A549 (cell line): ENCODE data around the gene ACAT2. TPM values are rescaled to one million over a fixed set of nuclear protein-coding genes. Genes with fewer than 3 reads are reported as not detected.
"Not testable (repeated sequence)": the region's sequence is repeated elsewhere in the genome, so short reads cannot be mapped to it uniquely, and the experiment has no call there.

Experiments used
- ATAC-seq, 2 experiments: fragments of 200-7000 bp in 1 of 2; fragments of >200 bp in 1 of 2; cut with Nextera tagmentation in 1 of 2; cut with Tn5 transposase in 1 of 2; 3 replicates each; pipeline versions ENCODE4 v1.8.0 to v1.9.1; 2018 to 2020; ENCODE audit warnings: mild to moderate bottlenecking in 1 of 2, moderate library complexity in 1 of 2
- CTCF ChIA-PET: fragments of 300-600 bp; sonication (Branson Sonifier 250); formaldehyde crosslinking; extraction: SDS; loops from one replicate; lab custom pipeline; 2021; ENCODE audit warnings: antibody characterized with exemption, inconsistent platforms; lab: Yijun Ruan, JAX
- POLR2A ChIA-PET: fragments of 350-600 bp; formaldehyde crosslinking; extraction: SDS; loops from one replicate; lab custom pipeline; 2021; ENCODE audit warnings: antibody characterized with exemption, inconsistent platforms; lab: Yijun Ruan, JAX
- DNase-seq, 2 experiments: peaks; one replicate each; pipeline versions ENCODE4 v3.0.0 to v3.0.0-alpha.2; 2011 to 2016; ENCODE audit warnings: low read depth in 1 of 2, low spot score in 1 of 2
- FAIRE-seq: peaks from 2 replicates; lab custom pipeline; 2011; peaks lifted over from hg19 to GRCh38; lab: Jason Lieb, UNC
- H3K27ac ChIP-seq, 2 experiments: fragments of >200 bp; sonication (Bioruptor Twin); formaldehyde crosslinking; 3 replicates each; pipeline ENCODE4 v1.5.1; 2016 to 2017
- H3K4me1 ChIP-seq: fragments of >200 bp; sonication (Bioruptor Twin); formaldehyde crosslinking; 3 replicates; pipeline ENCODE4 v1.6.1; 2016
- H3K4me2 ChIP-seq: fragments of >200 bp; sonication (Bioruptor Twin); formaldehyde crosslinking; 3 replicates; pipeline ENCODE4 v1.6.1; 2016
- H3K4me3 ChIP-seq: fragments of >200 bp; sonication (Bioruptor Twin); formaldehyde crosslinking; 3 replicates; pipeline ENCODE4 v1.5.1; 2016
- H3K9me3 ChIP-seq: fragments of >200 bp; sonication (Bioruptor Twin); formaldehyde crosslinking; 3 replicates; pipeline ENCODE4 v1.6.1; 2016
- BHLHE40 ChIP-seq: IDR thresholded peaks from 2 replicates; pipeline ENCODE4 v1.6.1; 2012; ENCODE audit warnings: low read depth, low read length, inconsistent platforms
- CBX2 ChIP-seq: fragments of 200-600 bp; sonication (generic); IDR thresholded peaks from 2 replicates; pipeline ENCODE4 v1.6.1; 2016; ENCODE audit warnings: low read depth, mild to moderate bottlenecking, borderline replicate concordance
- CHD2 ChIP-seq: fragments of 150-350 bp; IDR thresholded peaks from 2 replicates; pipeline ENCODE4 v1.6.1; 2014; ENCODE audit warnings: low read length; ENCODE audit not compliant: partially characterized antibody
- EHMT2 ChIP-seq: fragments of 200-600 bp; sonication (generic); IDR thresholded peaks from 2 replicates; pipeline ENCODE4 v1.6.1; 2016; ENCODE audit warnings: antibody characterized with exemption, low read depth, mild to moderate bottlenecking, moderate library complexity
- ESRRA ChIP-seq: fragments of 150-350 bp; IDR thresholded peaks from 2 replicates; pipeline ENCODE4 v1.6.1; 2014; ENCODE audit warnings: mild to moderate bottlenecking, low read length, borderline replicate concordance
- FOSB ChIP-seq: fragments of 250-450 bp; sonication (Bioruptor Pico); IDR thresholded peaks from 2 replicates; pipeline ENCODE4 v1.5.0; 2020; ENCODE audit warnings: mild to moderate bottlenecking, moderate library complexity
- FOSL2 ChIP-seq, 2 experiments: fragments of 450-650 bp in 1 of 2; fragments of >200 bp in 1 of 2; sonication (Bioruptor Twin) in 1 of 2; formaldehyde crosslinking; IDR thresholded peaks; 2 replicates each; pipeline versions ENCODE4 v1.5.0 to v1.6.1; 2016 to 2020; ENCODE audit warnings: mild to moderate bottlenecking in 1 of 2, moderate library complexity in 1 of 2
- FOXS1 ChIP-seq: fragments of 250-450 bp; sonication (Bioruptor Pico); IDR thresholded peaks from 2 replicates; pipeline ENCODE4 v1.5.0; 2020; ENCODE audit warnings: mild to moderate bottlenecking, moderate library complexity
- GATA3 ChIP-seq: IDR thresholded peaks from 2 replicates; pipeline ENCODE4 v1.6.1; 2012; ENCODE audit warnings: borderline replicate concordance
- HEYL ChIP-seq: fragments of 250-450 bp; sonication (Bioruptor Pico); IDR thresholded peaks from 2 replicates; pipeline ENCODE4 v1.8.0; 2021; ENCODE audit warnings: mild to moderate bottlenecking, moderate library complexity
- JUN ChIP-seq, 2 experiments: fragments of >200 bp; sonication (Bioruptor Twin); formaldehyde crosslinking; IDR thresholded peaks; 2 replicates in 1 of 2; 3 replicates in 1 of 2; pipeline ENCODE4 v1.6.1; 2016 to 2017
- JUNB ChIP-seq: fragments of >200 bp; sonication (Bioruptor Twin); formaldehyde crosslinking; IDR thresholded peaks from 2 replicates; pipeline ENCODE4 v1.6.1; 2016
- KDM1A ChIP-seq: fragments of 200-600 bp; sonication (generic); IDR thresholded peaks from 2 replicates; pipeline ENCODE4 v1.6.1; 2016; ENCODE audit warnings: low read depth, mild to moderate bottlenecking
- KDM5A ChIP-seq: fragments of 200-600 bp; sonication (generic); IDR thresholded peaks from 2 replicates; pipeline ENCODE4 v1.6.1; 2016; ENCODE audit warnings: antibody characterized with exemption, mild to moderate bottlenecking
- MAZ ChIP-seq: fragments of 150-350 bp; IDR thresholded peaks from 2 replicates; pipeline ENCODE4 v1.6.1; 2014; ENCODE audit warnings: antibody characterized with exemption, low read depth, low read length, borderline replicate concordance
- NPAS2 ChIP-seq: fragments of 250-450 bp; sonication (Bioruptor Pico); IDR thresholded peaks from 2 replicates; pipeline ENCODE4 v1.8.0; 2022; ENCODE audit warnings: mild to moderate bottlenecking, moderate library complexity, borderline replicate concordance
- PHF8 ChIP-seq: fragments of 200-600 bp; sonication (generic); IDR thresholded peaks from 2 replicates; pipeline ENCODE4 v1.6.1; 2016; ENCODE audit warnings: low read depth, mild to moderate bottlenecking, antibody characterized with exemption, moderate library complexity, borderline replicate concordance
- RAD21 ChIP-seq, 2 experiments: fragments of >200 bp in 1 of 2; sonication (Bioruptor Twin) in 1 of 2; formaldehyde crosslinking in 1 of 2; IDR thresholded peaks in 1 of 2; conservative IDR thresholded peaks in 1 of 2; 2 replicates in 1 of 2; 3 replicates in 1 of 2; pipeline ENCODE4 v1.6.1; 2012 to 2018; ENCODE audit warnings: inconsistent platforms in 1 of 2
- RCOR1 ChIP-seq: fragments of 150-350 bp; IDR thresholded peaks from 2 replicates; pipeline ENCODE4 v1.6.1; 2014; ENCODE audit warnings: antibody characterized with exemption, low read length, low read depth
- SMC3 ChIP-seq: fragments of >200 bp; sonication (Bioruptor Twin); formaldehyde crosslinking; IDR thresholded peaks from 3 replicates; pipeline ENCODE4 v1.6.1; 2018; ENCODE audit warnings: inconsistent platforms
- TFCP2L1 ChIP-seq: fragments of 250-450 bp; sonication (Bioruptor Pico); IDR thresholded peaks from 2 replicates; pipeline ENCODE4 v1.5.0; 2021; ENCODE audit warnings: mild to moderate bottlenecking
- TP53 ChIP-seq: fragments of 250-450 bp; sonication (Bioruptor Pico); IDR thresholded peaks from 2 replicates; pipeline ENCODE4 v1.5.0; 2021; ENCODE audit warnings: mild to moderate bottlenecking, moderate library complexity
- WGBS: methylation state at CpG from one replicate; pipeline ENCODE4 v1.1.6; 2017; ENCODE audit errors: missing lambda C conversion rate; 5-methylcytosine and 5-hydroxymethylcytosine counted together
- polyA plus RNA-seq, 4 experiments: library from polyadenylated mRNA; depleted of rRNA in 3 of 4; stranded (reverse); fragments of >200 nt; fragmentation: RNase III in 1 of 4; extraction: RNeasy Plus Mini Kit Qiagen cat#74134 plus additional on column Dnase treatment in 1 of 4; gene quantifications; 2 replicates in 3 of 4; 3 replicates in 1 of 4; pipeline ENCODE4 v1.2.3, GENCODE V29; 2011 to 2017
- TF ChIP-seq, protein P1 (sequence below): fragments of >200 bp; sonication (Bioruptor Twin); formaldehyde crosslinking; IDR thresholded peaks from 3 replicates; pipeline ENCODE4 v1.5.1; 2016
- TF ChIP-seq, protein P2 (sequence below): fragments of >200 bp; sonication (Bioruptor Twin); formaldehyde crosslinking; IDR thresholded peaks from 2 replicates; pipeline ENCODE4 v1.6.1; 2016
- TF ChIP-seq, protein P3 (sequence below): IDR thresholded peaks from 2 replicates; pipeline ENCODE4 v1.6.1; 2012; ENCODE audit warnings: low read depth, borderline replicate concordance

ACAT2 gene
- polyA plus RNA-seq, 2 of the 4 experiments (the other 2 are of a cell fraction): 44.7 to 45.5 TPM

DNA sequence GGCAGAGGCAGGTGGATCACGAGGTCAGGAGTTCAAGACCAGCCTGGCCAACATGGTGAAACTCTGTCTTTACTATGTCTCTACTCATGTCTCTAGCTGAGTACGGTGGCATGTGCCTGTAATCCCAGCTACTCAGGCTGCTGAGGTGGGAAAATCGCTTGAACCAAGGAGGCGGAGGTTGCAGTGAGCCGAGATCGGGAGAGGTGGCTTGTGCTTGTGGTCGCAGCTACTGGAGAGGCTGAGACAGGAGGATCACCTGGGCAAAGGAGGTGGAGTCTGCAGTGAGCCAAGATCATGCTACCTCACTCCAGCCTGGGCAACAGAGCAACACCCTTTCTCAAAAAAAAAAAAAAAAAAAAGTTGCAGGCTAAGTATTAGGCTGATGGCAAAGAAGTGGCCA is 42.6 kb upstream of the ACAT2 start:
- no peak for ATAC-seq
- Histone ChIP-seq H3K27ac (no peak overlapping the region), H3K4me3 (no peak overlapping the region), H3K4me2 (no peak overlapping the region), H3K9me3 (no peaks in the 10 kb centered on the region), H3K4me1 (peaks cover 22% of the 10 kb centered on the region)
- no peak for FAIRE-seq
- POLR2A ChIA-PET: no interaction called here
- 94% methylated on average over 6 of the region's 7 CpGs for WGBS
- CTCF ChIA-PET: interaction anchor here (0.6 to 1.4 kb wide), 3 partner anchors 16 to 24 kb away, joined by 3 to 4 read pairs (median 3); no protein-coding TSS in a partner anchor
- DNase-seq: no peak
- TF ChIP-seq FOSB (CRISPR knock-in tag) (no peak), HEYL (CRISPR knock-in tag) (no peak), BHLHE40 (no peak), CBX2 (no peak), NPAS2 (CRISPR knock-in tag) (no peak), RAD21 (conservative IDR thresholded peaks at IDR 0.05 in 1 of 2, IDR thresholded peaks at IDR 0.05 in 1 of 2) (no peak), JUN (IDR thresholded peaks at IDR 0.05) (no peak), JUNB (no peak), KDM5A (no peak), FOSL2 (IDR thresholded peaks at IDR 0.05) (no peak), FOSL2 (CRISPR knock-in tag; IDR thresholded peaks at IDR 0.05) (no peak), PHF8 (no peak), KDM1A (no peak), SMC3 (no peak), FOXS1 (CRISPR knock-in tag) (no peak), MAZ (no peak), TP53 (no peak)
- TF ChIP-seq, protein P1, sequence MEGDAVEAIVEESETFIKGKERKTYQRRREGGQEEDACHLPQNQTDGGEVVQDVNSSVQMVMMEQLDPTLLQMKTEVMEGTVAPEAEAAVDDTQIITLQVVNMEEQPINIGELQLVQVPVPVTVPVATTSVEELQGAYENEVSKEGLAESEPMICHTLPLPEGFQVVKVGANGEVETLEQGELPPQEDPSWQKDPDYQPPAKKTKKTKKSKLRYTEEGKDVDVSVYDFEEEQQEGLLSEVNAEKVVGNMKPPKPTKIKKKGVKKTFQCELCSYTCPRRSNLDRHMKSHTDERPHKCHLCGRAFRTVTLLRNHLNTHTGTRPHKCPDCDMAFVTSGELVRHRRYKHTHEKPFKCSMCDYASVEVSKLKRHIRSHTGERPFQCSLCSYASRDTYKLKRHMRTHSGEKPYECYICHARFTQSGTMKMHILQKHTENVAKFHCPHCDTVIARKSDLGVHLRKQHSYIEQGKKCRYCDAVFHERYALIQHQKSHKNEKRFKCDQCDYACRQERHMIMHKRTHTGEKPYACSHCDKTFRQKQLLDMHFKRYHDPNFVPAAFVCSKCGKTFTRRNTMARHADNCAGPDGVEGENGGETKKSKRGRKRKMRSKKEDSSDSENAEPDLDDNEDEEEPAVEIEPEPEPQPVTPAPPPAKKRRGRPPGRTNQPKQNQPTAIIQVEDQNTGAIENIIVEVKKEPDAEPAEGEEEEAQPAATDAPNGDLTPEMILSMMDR: no peak
- TF ChIP-seq, protein P2, sequence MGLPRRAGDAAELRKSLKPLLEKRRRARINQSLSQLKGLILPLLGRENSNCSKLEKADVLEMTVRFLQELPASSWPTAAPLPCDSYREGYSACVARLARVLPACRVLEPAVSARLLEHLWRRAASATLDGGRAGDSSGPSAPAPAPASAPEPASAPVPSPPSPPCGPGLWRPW: no peak
- TF ChIP-seq, protein P3, sequence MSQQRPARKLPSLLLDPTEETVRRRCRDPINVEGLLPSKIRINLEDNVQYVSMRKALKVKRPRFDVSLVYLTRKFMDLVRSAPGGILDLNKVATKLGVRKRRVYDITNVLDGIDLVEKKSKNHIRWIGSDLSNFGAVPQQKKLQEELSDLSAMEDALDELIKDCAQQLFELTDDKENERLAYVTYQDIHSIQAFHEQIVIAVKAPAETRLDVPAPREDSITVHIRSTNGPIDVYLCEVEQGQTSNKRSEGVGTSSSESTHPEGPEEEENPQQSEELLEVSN: no peak

DNA sequence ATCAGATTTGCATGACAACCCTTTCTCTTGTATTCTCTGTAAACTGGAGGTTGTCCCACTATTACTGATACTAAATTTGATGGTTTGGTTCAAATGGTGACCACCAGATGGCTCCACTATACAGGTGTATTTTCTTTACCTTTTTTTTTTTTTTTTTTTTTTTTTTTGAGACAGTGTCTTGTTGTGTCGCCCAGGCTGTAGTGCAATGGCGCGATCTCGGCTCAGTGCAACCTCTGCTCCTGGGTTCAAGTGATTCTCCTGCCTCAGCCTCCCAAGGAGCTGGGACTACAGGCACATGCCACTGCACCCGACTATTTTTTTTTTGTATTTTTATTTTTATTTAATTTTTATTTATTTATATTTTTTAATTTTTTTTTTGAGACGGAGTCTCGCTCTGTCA is 41.1 kb upstream of the ACAT2 start:
- TF ChIP-seq EHMT2 (no peak), CHD2 (no peak), GATA3 (no peak), TFCP2L1 (CRISPR knock-in tag) (no peak), RCOR1 (no peak), RAD21 (conservative IDR thresholded peaks at IDR 0.05 in 1 of 2, IDR thresholded peaks at IDR 0.05 in 1 of 2) (0 out of 5 replicates have a peak, but pooled peaks of 1 of the 2 experiments have one; percentile 6), ESRRA (no peak), JUNB (no peak)
- TF ChIP-seq, protein P1: peak; percentile 45; the same call in 2 of the 3 replicates
- DNase-seq: peak; percentile 46 to 53
- peak in 1 of 2 experiments; percentile 50; a peak in 3 of 6 replicates for ATAC-seq
- ChIA-PET CTCF (interaction anchor here (0.6 to 1.9 kb wide), 10 partner anchors 11 to 41 kb away, joined by 3 to 12 read pairs (median 4); partner anchors contain the start of gene ACAT2), POLR2A (interaction anchor here (0.7 kb wide), 1 partner anchor 665 kb away, joined by 9 read pairs; no protein-coding TSS in a partner anchor)
- 57% methylated on average over 7 of the region's 7 CpGs for WGBS
- no peak for FAIRE-seq
- no peak overlapping the region for H3K27ac ChIP-seq
- peaks cover 22% of the 10 kb centered on the region for H3K4me1 ChIP-seq
- no peaks in the 10 kb centered on the region for H3K9me3 ChIP-seq
- no peak overlapping the region for H3K4me3 ChIP-seq
- H3K4me2 ChIP-seq: no peak overlapping the region

DNA sequence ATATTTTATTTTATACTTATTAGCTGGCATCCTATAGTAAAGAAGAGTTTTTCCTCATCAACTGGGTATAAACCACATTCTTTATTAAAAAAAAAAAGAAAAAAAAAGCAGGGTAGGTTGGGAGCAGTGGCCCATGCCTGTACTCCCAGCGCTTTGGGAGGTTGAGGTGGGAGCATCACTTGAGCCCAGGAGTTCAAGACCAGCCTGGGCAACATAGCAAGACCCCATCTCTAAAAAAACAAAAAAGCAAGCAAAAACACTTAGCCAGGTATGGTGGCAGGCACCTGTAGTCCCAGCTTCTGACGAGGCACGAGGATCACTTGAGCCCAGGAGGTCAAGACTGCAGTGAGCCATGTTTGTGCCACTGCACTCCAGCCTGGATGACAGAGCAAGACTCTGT is 39.9 kb upstream of the ACAT2 start:
- H3K4me2 ChIP-seq, ATAC-seq, DNase-seq, H3K27ac ChIP-seq, FAIRE-seq, H3K9me3 ChIP-seq, H3K4me3 ChIP-seq: not testable (repeated sequence)
- ChIA-PET CTCF (interaction anchor here (1.3 kb wide), 1 partner anchor 27 kb away, joined by 3 read pairs; no protein-coding TSS in a partner anchor), POLR2A (interaction anchor here (0.6 kb wide), 1 partner anchor 21 kb away, joined by 5 read pairs; no protein-coding TSS in a partner anchor)
- H3K4me1 ChIP-seq: peaks cover 11% of the 10 kb centered on the region; the same call in 2 of the 3 replicates
- 93% methylated on average over 3 of the region's 3 CpGs for WGBS
